ENCODE results near the gene LARGE2. TPM values are rescaled to one million over a fixed set of nuclear protein-coding genes. Genes with fewer than 3 reads are reported as not detected.
A peak's percentile ranks its signal among the peaks of the same experiment; 100 is the strongest.

The LARGE2 gene
- total RNA-seq, 6 donors from 2014 or later = 4.3 to 10.6 (median 7.1) TPM

- Histone ChIP-seq H3K27ac (no peak overlapping the region), H3K36me3 (no peaks in the 10 kb centered on the region), H3K9me3 (no peaks in the 10 kb centered on the region), H3K4me3 (no peak overlapping the region), H3K4me1 (peaks cover 8 to 13% (median 9%) of the 10 kb centered on the region in 4 donors), H3K27me3 (peaks cover 0 to 2% (median 0%) of the 10 kb centered on the region in 4 donors)
- no peak for ATAC-seq (ENCODE audit: low FRiP score in 2 of 2)
- DNase-seq = no peak
- 81 to 86% methylated on average over 3 to 6 of the region's 6 CpGs for whole genome bisulfite sequencing, 2 donors
- TF ChIP-seq CTCF (IDR thresholded peaks at IDR 0.05) (no peak), POLR2AphosphoS5 (IDR thresholded peaks at IDR 0.05) (no peak), EP300 (IDR thresholded peaks at IDR 0.05) (no peak), POLR2A (IDR thresholded peaks at IDR 0.05) (no peak)
Observed at GRCh38 chr11:45894555-45895247, 27.8 kb upstream of the LARGE2 start.

GRCh38 chr11:45895553-45896259, 26.8 kb upstream of the LARGE2 start:
- ATAC-seq (ENCODE audit: low FRiP score in 2 of 2) (no peak), DNase-seq (no peak)
- Histone ChIP-seq H3K9me3 (no peaks in the 10 kb centered on the region), H3K4me1 (peaks cover 13 to 23% (median 14%) of the 10 kb centered on the region in 4 donors), H3K36me3 (no peaks in the 10 kb centered on the region), H3K27me3 (peaks cover 0 to 2% (median 0%) of the 10 kb centered on the region in 4 donors), H3K4me3 (no peak overlapping the region), H3K27ac (no peak overlapping the region)
- TF ChIP-seq POLR2AphosphoS5 (IDR thresholded peaks at IDR 0.05) (no peak), CTCF (IDR thresholded peaks at IDR 0.05) (no peak), POLR2A (IDR thresholded peaks at IDR 0.05) (no peak), EP300 (IDR thresholded peaks at IDR 0.05) (no peak)
- 88 to 90% methylated on average over 7 of the region's 8 CpGs for WGBS, 2 donors

- no peak overlapping the region for H3K4me3 ChIP-seq
- DNase-seq (peak in 1 of 2 donors; percentile 73), ATAC-seq (ENCODE audit: low FRiP score in 2 of 2) (no peak)
- peaks cover 18 to 31% (median 20%) of the 10 kb centered on the region in 4 donors for H3K4me1 ChIP-seq
- no peak overlapping the region for H3K27ac ChIP-seq
- no peaks in the 10 kb centered on the region for H3K9me3 ChIP-seq
- H3K36me3 ChIP-seq = no peaks in the 10 kb centered on the region
- TF ChIP-seq EP300 (IDR thresholded peaks at IDR 0.05) (no peak), CTCF (IDR thresholded peaks at IDR 0.05) (no peak), POLR2A (IDR thresholded peaks at IDR 0.05) (no peak), POLR2AphosphoS5 (IDR thresholded peaks at IDR 0.05) (no peak)
- peaks cover 0 to 2% (median 0%) of the 10 kb centered on the region in 4 donors for H3K27me3 ChIP-seq
- 24 to 73% methylated on average over 3 to 17 of the region's 19 CpGs for WGBS, 2 donors
Observed at GRCh38 chr11:45896422-45896984, 26.0 kb upstream of the LARGE2 start.

- Histone ChIP-seq H3K4me3 (no peak overlapping the region), H3K36me3 (peaks cover 0 to 2% (median under 1%) of the 10 kb centered on the region in 4 donors), H3K4me1 (peaks cover 18 to 31% (median 20%) of the 10 kb centered on the region in 4 donors), H3K9me3 (no peaks in the 10 kb centered on the region), H3K27ac (no peak overlapping the region), H3K27me3 (peaks cover 0 to 2% (median 0%) of the 10 kb centered on the region in 4 donors)
- 90 to 94% methylated on average over 3 to 6 of the region's 6 CpGs for WGBS, 2 donors
- no peak for ATAC-seq (ENCODE audit: low FRiP score in 2 of 2)
- no peak for DNase-seq
- TF ChIP-seq EP300 (IDR thresholded peaks at IDR 0.05) = no peak
- no peak for TF ChIP-seq POLR2A (IDR thresholded peaks at IDR 0.05)
- TF ChIP-seq POLR2AphosphoS5 (IDR thresholded peaks at IDR 0.05) = no peak
- TF ChIP-seq CTCF (IDR thresholded peaks at IDR 0.05) = no peak
Observed at GRCh38 chr11:45897556-45897955, 24.9 kb upstream of the LARGE2 start.
